HepG2 (cell line): ENCODE results near the gene CARD16. TPM values are rescaled to one million over a fixed set of nuclear protein-coding genes. Genes with fewer than 3 reads are reported as not detected.

Experiments
- AGO2 ChIP-seq: fragments of 200-400 bp; formaldehyde crosslinking; optimal IDR thresholded peaks from 2 replicates; pipeline ENCODE3; 2017; ENCODE audit warnings: mild to moderate bottlenecking, low read depth, low read length, moderate library complexity
- FUBP1 ChIP-seq: sonication (generic); formaldehyde crosslinking; IDR thresholded peaks from 2 replicates; pipeline ENCODE4 v1.5.1; 2020; ENCODE audit warnings: missing genetic modification reagents, mild to moderate bottlenecking, borderline replicate concordance
- HHEX ChIP-seq: IDR thresholded peaks from 2 replicates; pipeline ENCODE4 v1.6.1; 2016; ENCODE audit warnings: control low read depth
- HNF1B ChIP-seq: sonication (generic); formaldehyde crosslinking; IDR thresholded peaks from 2 replicates; pipeline ENCODE4 v1.5.1; 2020; ENCODE audit warnings: mild to moderate bottlenecking, moderate library complexity, missing genetic modification reagents
- KDM5A ChIP-seq: fragments of 200-600 bp; sonication (generic); IDR thresholded peaks from 2 replicates; pipeline ENCODE4 v1.7.0; 2018; ENCODE audit warnings: antibody characterized with exemption, mild to moderate bottlenecking, low read length, borderline replicate concordance
- KLF16 ChIP-seq, 2 experiments: sonication (generic) in 1 of 2; formaldehyde crosslinking in 1 of 2; IDR thresholded peaks; 2 replicates each; pipeline versions ENCODE4 v1.6.1 to v1.8.0; 2016 to 2023; ENCODE audit warnings: missing genetic modification reagents in 2 of 2, missing compliant biosample characterization in 1 of 2
- MLLT10 ChIP-seq: sonication (generic); formaldehyde crosslinking; IDR thresholded peaks from 2 replicates; pipeline ENCODE4 v1.4.0; 2020; ENCODE audit warnings: missing genetic modification reagents
- MTF1 ChIP-seq: sonication (generic); formaldehyde crosslinking; IDR thresholded peaks from 2 replicates; pipeline ENCODE4 v1.5.0; 2020; ENCODE audit warnings: missing genetic modification reagents
- MXD1 ChIP-seq: sonication (generic); formaldehyde crosslinking; IDR thresholded peaks from 2 replicates; pipeline ENCODE4 v1.4.0; 2020; ENCODE audit warnings: mild to moderate bottlenecking, missing genetic modification reagents
- NFE2 ChIP-seq: sonication (generic); formaldehyde crosslinking; IDR thresholded peaks from 2 replicates; pipeline ENCODE4 v1.4.0; 2020; ENCODE audit warnings: missing genetic modification reagents
- PAX8 ChIP-seq: sonication (generic); formaldehyde crosslinking; IDR thresholded peaks from 2 replicates; pipeline ENCODE4 v1.8.0; 2022; ENCODE audit warnings: mild to moderate bottlenecking, missing genetic modification reagents, borderline replicate concordance
- PCBP2 ChIP-seq: fragments of 200-400 bp; formaldehyde crosslinking; optimal IDR thresholded peaks from 2 replicates; pipeline ENCODE3; 2018; ENCODE audit warnings: low read length, low read depth; ENCODE audit not compliant: poor library complexity, severe bottlenecking
- SP4 ChIP-seq: sonication (generic); formaldehyde crosslinking; IDR thresholded peaks from 2 replicates; pipeline ENCODE4 v1.8.1; 2023; ENCODE audit warnings: mild to moderate bottlenecking, missing genetic modification reagents
- STAT5B ChIP-seq: sonication (generic); formaldehyde crosslinking; IDR thresholded peaks from 2 replicates; pipeline ENCODE4 v1.4.0; 2020; ENCODE audit warnings: missing genetic modification reagents
- YEATS4 ChIP-seq: sonication (generic); formaldehyde crosslinking; IDR thresholded peaks from 2 replicates; pipeline ENCODE4 v1.4.0; 2020; ENCODE audit warnings: missing genetic modification reagents, borderline replicate concordance
- ZNF136 ChIP-seq: sonication (generic); formaldehyde crosslinking; IDR thresholded peaks from 2 replicates; pipeline ENCODE4 v1.8.1; 2022; ENCODE audit warnings: low read depth, mild to moderate bottlenecking, moderate library complexity, missing genetic modification reagents
- ZNF383 ChIP-seq: sonication (generic); formaldehyde crosslinking; IDR thresholded peaks from 2 replicates; pipeline ENCODE4 v1.4.0; 2020; ENCODE audit warnings: missing genetic modification reagents, mild to moderate bottlenecking, borderline replicate concordance
- ZNF547 ChIP-seq: sonication (generic); formaldehyde crosslinking; IDR thresholded peaks from 2 replicates; pipeline ENCODE4 v1.5.1; 2020; ENCODE audit warnings: mild to moderate bottlenecking, missing genetic modification reagents
- ZNF646 ChIP-seq: sonication (generic); formaldehyde crosslinking; IDR thresholded peaks from 2 replicates; pipeline ENCODE4 v1.9.0; 2021; ENCODE audit warnings: mild to moderate bottlenecking, missing genetic modification reagents
- polyA plus RNA-seq, 8 experiments: library from polyadenylated mRNA; depleted of rRNA in 3 of 8; stranded (reverse) in 7 of 8; unstranded in 1 of 8; fragments of >200 nt; fragmentation: Illumina TruSeq in 4 of 8; extraction: Trizol in 4 of 8; gene quantifications; 2 replicates each; pipeline versions ENCODE4 v1.2.1 to v1.2.3, GENCODE V29; 2011 to 2016; ENCODE audit warnings: low read depth in 4 of 8, missing spikeins in 1 of 8, mixed read lengths in 1 of 8; ENCODE audit not compliant: insufficient read depth in 1 of 8
- total RNA-seq, 5 experiments: library from RNA; depleted of rRNA; stranded (reverse); fragments of >200 nt; fragmentation: Illumina TruSeq; extraction: Trizol; gene quantifications; 2 replicates each; pipeline ENCODE4 v1.2.3, GENCODE V29; 2016; ENCODE audit warnings: low read depth in 1 of 5

CARD16 gene
- total and polyA plus RNA-seq, 2 of the 13 experiments (the other 11 are each of a cell fraction or from before 2014, with no cell fraction given): 0.34 TPM; not detected in 1

GRCh38 chr11:104995001-104995408 is 50.1 kb downstream of the CARD16 start (continued):
- no peak for TF ChIP-seq ZNF646 (CRISPR knock-in tag)
- TF ChIP-seq ZNF547 (CRISPR knock-in tag): 0 out of 2 replicates have a peak, but pooled peaks have one; percentile 34
- no peak for TF ChIP-seq MTF1 (CRISPR knock-in tag)
- TF ChIP-seq MLLT10: no peak
- TF ChIP-seq MXD1 (CRISPR knock-in tag): no peak
- TF ChIP-seq FUBP1 (CRISPR knock-in tag): no peak
- TF ChIP-seq HNF1B (CRISPR knock-in tag): peak; percentile 87
- TF ChIP-seq KLF16 (CRISPR knock-in tag; IDR thresholded peaks at IDR 0.05): no peak
- no peak for TF ChIP-seq ZNF383 (CRISPR knock-in tag)
- no peak for TF ChIP-seq NFE2 (CRISPR knock-in tag)
- peak; percentile 54; the same call in 1 of the 2 replicates for TF ChIP-seq YEATS4
- TF ChIP-seq PCBP2: no peak
- TF ChIP-seq KDM5A: no peak
- peak; percentile 73 for TF ChIP-seq HHEX (CRISPR knock-in tag)
- TF ChIP-seq SP4: peak; percentile 32; the same call in 1 of the 2 replicates
- no peak for TF ChIP-seq STAT5B (CRISPR knock-in tag)
- TF ChIP-seq AGO2: no peak
- no peak for TF ChIP-seq PAX8 (CRISPR knock-in tag)
- TF ChIP-seq ZNF136: no peak
